ENCODE measurements around the gene NEK9.

Gene NEK9

GRCh38 chr14:75126679-75127473 is at the start of gene NEK9:
NEK9 (minus strand) TSS chr14:75127048; CDS start chr14:75126921, 127 bp downstream.
- no peaks in the 10 kb centered on the region for H3K9me3 ChIP-seq (ENCODE audit: control insufficient read depth, insufficient read depth, low read length)
- peak within 1 kb of the TSS; percentile 91 for H3K4me3 ChIP-seq (ENCODE audit: low read depth, low read length)
- H3K4me1 ChIP-seq (ENCODE audit: control insufficient read depth, insufficient read depth, low read length): peaks cover 3% of the 10 kb centered on the region; the same call in 1 of the 2 replicates
- peak within 1 kb of the TSS; percentile 93 for H3K27ac ChIP-seq (ENCODE audit: low read depth, low read length)
- H3K36me3 ChIP-seq (ENCODE audit: control insufficient read depth, insufficient read depth, low read length): peaks cover 5% of the 10 kb centered on the region
- peak within 1 kb of the TSS; percentile 95 for H3K9ac ChIP-seq (ENCODE audit: low read depth, low read length)
- H3K27me3 ChIP-seq (ENCODE audit: control insufficient read depth, insufficient read depth, low read length): no peaks in the 10 kb centered on the region

- Histone ChIP-seq H3K27ac (ENCODE audit: low read depth, low read length) (peak within 1 kb of the TSS; percentile 97), H3K9ac (ENCODE audit: low read depth, low read length) (peak within 1 kb of the TSS; percentile 93), H3K27me3 (ENCODE audit: control insufficient read depth, insufficient read depth, low read length) (no peaks in the 10 kb centered on the region), H3K4me3 (ENCODE audit: low read depth, low read length) (peak within 1 kb of the TSS; percentile 99), H3K9me3 (ENCODE audit: control insufficient read depth, insufficient read depth, low read length) (no peaks in the 10 kb centered on the region), H3K4me1 (ENCODE audit: control insufficient read depth, insufficient read depth, low read length) (peaks cover 2% of the 10 kb centered on the region; the same call in 1 of the 2 replicates), H3K36me3 (ENCODE audit: control insufficient read depth, insufficient read depth, low read length) (no peaks in the 10 kb centered on the region)
These were observed 49.4 kb upstream of the NEK9 start, which contains the start of gene TMED10 for GRCh38 chr14:75176142-75176820. TMED10 (minus strand) TSS chr14:75176612; CDS start chr14:75176579, 33 bp downstream.

- H3K27ac ChIP-seq (ENCODE audit: low read depth, low read length): peak overlapping the region; percentile 97
- peak overlapping the region; percentile 93 for H3K9ac ChIP-seq (ENCODE audit: low read depth, low read length)
- H3K27me3 ChIP-seq (ENCODE audit: control insufficient read depth, insufficient read depth, low read length): no peaks in the 10 kb centered on the region
- no peaks in the 10 kb centered on the region for H3K9me3 ChIP-seq (ENCODE audit: control insufficient read depth, insufficient read depth, low read length)
- no peaks in the 10 kb centered on the region for H3K36me3 ChIP-seq (ENCODE audit: control insufficient read depth, insufficient read depth, low read length)
- peaks cover 2% of the 10 kb centered on the region; the same call in 1 of the 2 replicates for H3K4me1 ChIP-seq (ENCODE audit: control insufficient read depth, insufficient read depth, low read length)
- H3K4me3 ChIP-seq (ENCODE audit: low read depth, low read length): peak overlapping the region; percentile 99
These were observed 48.9 kb upstream of the NEK9 start for GRCh38 chr14:75175677-75176141.

- H3K9ac ChIP-seq (ENCODE audit: low read depth, low read length): no peak overlapping the region
- H3K36me3 ChIP-seq (ENCODE audit: control insufficient read depth, insufficient read depth, low read length): no peaks in the 10 kb centered on the region
- H3K4me1 ChIP-seq (ENCODE audit: control insufficient read depth, insufficient read depth, low read length): peaks cover 2% of the 10 kb centered on the region; the same call in 1 of the 2 replicates
- H3K27ac ChIP-seq (ENCODE audit: low read depth, low read length): no peak overlapping the region
- no peak overlapping the region for H3K4me3 ChIP-seq (ENCODE audit: low read depth, low read length)
- H3K9me3 ChIP-seq (ENCODE audit: control insufficient read depth, insufficient read depth, low read length): no peaks in the 10 kb centered on the region
- no peaks in the 10 kb centered on the region for H3K27me3 ChIP-seq (ENCODE audit: control insufficient read depth, insufficient read depth, low read length)
These were observed 47.2 kb upstream of the NEK9 start for GRCh38 chr14:75174066-75174465.

GRCh38 chr14:75170772-75171171 is 43.9 kb upstream of the NEK9 start:
- no peaks in the 10 kb centered on the region for H3K9me3 ChIP-seq (ENCODE audit: control insufficient read depth, insufficient read depth, low read length)
- no peak overlapping the region for H3K9ac ChIP-seq (ENCODE audit: low read depth, low read length)
- H3K4me3 ChIP-seq (ENCODE audit: low read depth, low read length): no peak overlapping the region
- no peaks in the 10 kb centered on the region for H3K27me3 ChIP-seq (ENCODE audit: control insufficient read depth, insufficient read depth, low read length)
- H3K27ac ChIP-seq (ENCODE audit: low read depth, low read length): no peak overlapping the region
- peaks cover 17% of the 10 kb centered on the region for H3K4me1 ChIP-seq (ENCODE audit: control insufficient read depth, insufficient read depth, low read length)
- no peaks in the 10 kb centered on the region for H3K36me3 ChIP-seq (ENCODE audit: control insufficient read depth, insufficient read depth, low read length)

GRCh38 chr14:75168586-75169335 is 41.9 kb upstream of the NEK9 start:
- no peaks in the 10 kb centered on the region for H3K9me3 ChIP-seq (ENCODE audit: control insufficient read depth, insufficient read depth, low read length)
- H3K4me1 ChIP-seq (ENCODE audit: control insufficient read depth, insufficient read depth, low read length): peaks cover 15% of the 10 kb centered on the region
- H3K27ac ChIP-seq (ENCODE audit: low read depth, low read length): no peak overlapping the region
- no peaks in the 10 kb centered on the region for H3K36me3 ChIP-seq (ENCODE audit: control insufficient read depth, insufficient read depth, low read length)
- H3K27me3 ChIP-seq (ENCODE audit: control insufficient read depth, insufficient read depth, low read length): no peaks in the 10 kb centered on the region
- no peak overlapping the region for H3K4me3 ChIP-seq (ENCODE audit: low read depth, low read length)
- no peak overlapping the region for H3K9ac ChIP-seq (ENCODE audit: low read depth, low read length)

- Histone ChIP-seq H3K9me3 (ENCODE audit: control insufficient read depth, insufficient read depth, low read length) (no peaks in the 10 kb centered on the region), H3K9ac (ENCODE audit: low read depth, low read length) (no peak overlapping the region), H3K4me3 (ENCODE audit: low read depth, low read length) (no peak overlapping the region), H3K27ac (ENCODE audit: low read depth, low read length) (no peak overlapping the region), H3K4me1 (ENCODE audit: control insufficient read depth, insufficient read depth, low read length) (peaks cover 15% of the 10 kb centered on the region), H3K27me3 (ENCODE audit: control insufficient read depth, insufficient read depth, low read length) (no peaks in the 10 kb centered on the region), H3K36me3 (ENCODE audit: control insufficient read depth, insufficient read depth, low read length) (no peaks in the 10 kb centered on the region)
These were observed 40.5 kb upstream of the NEK9 start for GRCh38 chr14:75167325-75167724.

- H3K4me3 ChIP-seq (ENCODE audit: low read depth, low read length): no peak overlapping the region
- peaks cover 15% of the 10 kb centered on the region for H3K4me1 ChIP-seq (ENCODE audit: control insufficient read depth, insufficient read depth, low read length)
- no peaks in the 10 kb centered on the region for H3K27me3 ChIP-seq (ENCODE audit: control insufficient read depth, insufficient read depth, low read length)
- H3K27ac ChIP-seq (ENCODE audit: low read depth, low read length): no peak overlapping the region
- H3K9ac ChIP-seq (ENCODE audit: low read depth, low read length): no peak overlapping the region
- H3K36me3 ChIP-seq (ENCODE audit: control insufficient read depth, insufficient read depth, low read length): no peaks in the 10 kb centered on the region
- no peaks in the 10 kb centered on the region for H3K9me3 ChIP-seq (ENCODE audit: control insufficient read depth, insufficient read depth, low read length)
These were observed 38.9 kb upstream of the NEK9 start for GRCh38 chr14:75165586-75166391.

GRCh38 chr14:75164809-75165208 is 38.0 kb upstream of the NEK9 start:
- Histone ChIP-seq H3K9me3 (ENCODE audit: control insufficient read depth, insufficient read depth, low read length) (no peaks in the 10 kb centered on the region), H3K4me1 (ENCODE audit: control insufficient read depth, insufficient read depth, low read length) (peaks cover 24% of the 10 kb centered on the region), H3K27me3 (ENCODE audit: control insufficient read depth, insufficient read depth, low read length) (no peaks in the 10 kb centered on the region), H3K27ac (ENCODE audit: low read depth, low read length) (no peak overlapping the region), H3K36me3 (ENCODE audit: control insufficient read depth, insufficient read depth, low read length) (no peaks in the 10 kb centered on the region), H3K4me3 (ENCODE audit: low read depth, low read length) (no peak overlapping the region), H3K9ac (ENCODE audit: low read depth, low read length) (no peak overlapping the region)

GRCh38 chr14:75163677-75164076 is 36.8 kb upstream of the NEK9 start:
- H3K36me3 ChIP-seq (ENCODE audit: control insufficient read depth, insufficient read depth, low read length): no peaks in the 10 kb centered on the region
- peaks cover 28% of the 10 kb centered on the region for H3K4me1 ChIP-seq (ENCODE audit: control insufficient read depth, insufficient read depth, low read length)
- no peaks in the 10 kb centered on the region for H3K27me3 ChIP-seq (ENCODE audit: control insufficient read depth, insufficient read depth, low read length)
- H3K9me3 ChIP-seq (ENCODE audit: control insufficient read depth, insufficient read depth, low read length): no peaks in the 10 kb centered on the region
- H3K27ac ChIP-seq (ENCODE audit: low read depth, low read length): no peak overlapping the region
- H3K9ac ChIP-seq (ENCODE audit: low read depth, low read length): no peak overlapping the region
- no peak overlapping the region for H3K4me3 ChIP-seq (ENCODE audit: low read depth, low read length)
